Breast epithelium (tissue), 4 donors: ENCODE measurements around the gene ELAVL1. TPM values are rescaled to one million over a fixed set of nuclear protein-coding genes. Genes with fewer than 3 reads are reported as not detected.
A peak's percentile ranks its signal among the peaks of the same experiment; 100 is the strongest.

ENCODE experiments used
- DNase-seq, 2 donors: peaks; one replicate each; pipeline ENCODE4 v3.0.0-alpha.2; 2019; ENCODE audit warnings: low spot score in 2 of 2
- H3K27ac ChIP-seq, 2 donors: fragments of 200-600 bp; sonication (generic) in 1 of 2; one replicate each; pipeline ENCODE4 v1.5.1; 2016 to 2019; ENCODE audit warnings: mild to moderate bottlenecking in 1 of 2
- H3K27me3 ChIP-seq, 2 donors: fragments of 200-600 bp; sonication (generic) in 1 of 2; one replicate each; pipeline versions ENCODE4 v1.5.1 to v1.6.0; 2017 to 2019; ENCODE audit warnings: control low read depth in 1 of 2, mild to moderate bottlenecking in 1 of 2
- H3K36me3 ChIP-seq: fragments of 200-600 bp; one replicate; pipeline ENCODE4 v1.5.1; 2019
- H3K4me1 ChIP-seq, 2 donors: fragments of 200-600 bp; sonication (generic); one replicate each; pipeline ENCODE4 v1.5.1; 2016 to 2019; ENCODE audit warnings: control low read depth in 1 of 2
- H3K4me3 ChIP-seq, 3 donors: fragments of 200-600 bp; sonication (generic); 1 replicate in 2 of 3; 2 replicates in 1 of 3; pipeline ENCODE4 v1.5.1; 2016 to 2019; ENCODE audit warnings: mild to moderate bottlenecking in 3 of 3, moderate library complexity in 2 of 3
- H3K9me3 ChIP-seq, 2 donors: fragments of 200-600 bp; sonication (generic) in 1 of 2; one replicate each; pipeline ENCODE4 v1.5.1; 2016 to 2019; ENCODE audit warnings: control low read depth in 1 of 2
- CTCF ChIP-seq, 3 donors: fragments of 450-650 bp; IDR thresholded peaks; one replicate each; pipeline ENCODE4 v1.5.1; 2016 to 2017; ENCODE audit warnings: antibody characterized with exemption in 3 of 3, mild to moderate bottlenecking in 3 of 3, moderate library complexity in 3 of 3
- POLR2A ChIP-seq: fragments of 450-650 bp; IDR thresholded peaks from one replicate; pipeline ENCODE4 v1.6.1; 2016; ENCODE audit warnings: antibody characterized with exemption, mild to moderate bottlenecking, moderate library complexity
- POLR2AphosphoS5 ChIP-seq, 3 donors: sonication (generic); formaldehyde crosslinking; IDR thresholded peaks; one replicate each; pipeline ENCODE4 v1.6.1; 2017; ENCODE audit warnings: antibody characterized with exemption in 3 of 3
- intact Hi-C: fragments of 100-400 bp; cut with DNase I; formaldehyde crosslinking; loops from one replicate; pipeline ENCODE4 v1.15.1; 2023; ENCODE audit warnings: low total_unique reads
- total RNA-seq, 3 donors: library from RNA; depleted of rRNA; stranded (reverse); fragments of >200 nt; gene quantifications; one replicate each; pipeline ENCODE4 v1.1.0, GENCODE V29; 2016

The ELAVL1 gene
- total RNA-seq, 3 donors from 2014 or later = 28.6 to 30.8 (median 29.7) TPM

- intact Hi-C loops = no loop called here
- no peak for TF ChIP-seq POLR2A
- no peak for TF ChIP-seq POLR2AphosphoS5 (IDR thresholded peaks at IDR 0.05)
- no peak for TF ChIP-seq CTCF (IDR thresholded peaks at IDR 0.05)
- H3K4me1 ChIP-seq = peaks cover 37 to 38% of the 10 kb centered on the region in 2 donors
- peak within 1 kb of the TSS; percentile 96 to 97 for H3K27ac ChIP-seq
- no peaks in the 10 kb centered on the region for H3K36me3 ChIP-seq
- no peaks in the 10 kb centered on the region for H3K9me3 ChIP-seq
- H3K27me3 ChIP-seq = no peaks in the 10 kb centered on the region
- DNase-seq = peak in 1 of 2 donors; percentile 71
- H3K4me3 ChIP-seq = peak within 1 kb of the TSS; percentile 41 to 72 (median 60)
Measured at GRCh38 chr19:7926021-7926726, 79.3 kb downstream of the ELAVL1 start, which contains the start of gene CTXN1. Gene CTXN1, minus strand, starts transcription at chr19:7926135. Its CDS starts 597 bp downstream, at chr19:7925538.

GRCh38 chr19:7925171-7925851 lies 80.1 kb downstream of the ELAVL1 start:
- Histone ChIP-seq H3K4me1 (peaks cover 37 to 39% of the 10 kb centered on the region in 2 donors), H3K9me3 (no peaks in the 10 kb centered on the region), H3K27me3 (no peaks in the 10 kb centered on the region), H3K36me3 (no peaks in the 10 kb centered on the region), H3K4me3 (peak overlapping the region; percentile 41 to 72 (median 60)), H3K27ac (peak overlapping the region; percentile 25 to 96)
- peak in 1 of 2 donors; percentile 54 for DNase-seq
- intact Hi-C loops = no loop called here
- peak in 1 of 3 donors; percentile 11 for TF ChIP-seq POLR2AphosphoS5 (IDR thresholded peaks at IDR 0.05)
- TF ChIP-seq CTCF (IDR thresholded peaks at IDR 0.05) = peak; percentile 51 to 67 (median 64)
- no peak for TF ChIP-seq POLR2A

- Histone ChIP-seq H3K27ac (peak overlapping the region in 1 of 2 donors; percentile 0), H3K4me1 (peaks cover 35 to 39% of the 10 kb centered on the region in 2 donors), H3K4me3 (peak overlapping the region; percentile 41 to 72 (median 60)), H3K36me3 (no peaks in the 10 kb centered on the region), H3K27me3 (no peaks in the 10 kb centered on the region), H3K9me3 (no peaks in the 10 kb centered on the region)
- intact Hi-C loops = no loop called here
- DNase-seq = no peak
- TF ChIP-seq POLR2AphosphoS5 (IDR thresholded peaks at IDR 0.05) (no peak), CTCF (IDR thresholded peaks at IDR 0.05) (no peak), POLR2A (no peak)
Measured at GRCh38 chr19:7924651-7925170, 80.7 kb downstream of the ELAVL1 start.

- peaks cover 31 to 39% of the 10 kb centered on the region in 2 donors for H3K4me1 ChIP-seq
- H3K27ac ChIP-seq = peak overlapping the region in 1 of 2 donors; percentile 0
- no peaks in the 10 kb centered on the region for H3K36me3 ChIP-seq
- no peaks in the 10 kb centered on the region for H3K27me3 ChIP-seq
- no peak overlapping the region for H3K4me3 ChIP-seq
- no peak for DNase-seq
- TF ChIP-seq POLR2AphosphoS5 (IDR thresholded peaks at IDR 0.05) (no peak), POLR2A (no peak)
- intact Hi-C loops = no loop called here
- no peaks in the 10 kb centered on the region for H3K9me3 ChIP-seq
Measured at GRCh38 chr19:7924241-7924640, 81.2 kb downstream of the ELAVL1 start.

GRCh38 chr19:7923295-7924191 lies 81.9 kb downstream of the ELAVL1 start:
- H3K27me3 ChIP-seq = peaks cover 3 to 6% of the 10 kb centered on the region in 2 donors
- TF ChIP-seq POLR2AphosphoS5 (IDR thresholded peaks at IDR 0.05) (no peak), CTCF (IDR thresholded peaks at IDR 0.05) (no peak), POLR2A (no peak)
- intact Hi-C loops = no loop called here
- no peak for DNase-seq
- peaks cover 29 to 39% of the 10 kb centered on the region in 2 donors for H3K4me1 ChIP-seq
- H3K9me3 ChIP-seq = no peaks in the 10 kb centered on the region
- no peaks in the 10 kb centered on the region for H3K36me3 ChIP-seq
- H3K4me3 ChIP-seq = no peak overlapping the region
- peak overlapping the region in 1 of 2 donors; percentile 0 for H3K27ac ChIP-seq
